ENCODE results near the gene PRPF19.

DNA sequence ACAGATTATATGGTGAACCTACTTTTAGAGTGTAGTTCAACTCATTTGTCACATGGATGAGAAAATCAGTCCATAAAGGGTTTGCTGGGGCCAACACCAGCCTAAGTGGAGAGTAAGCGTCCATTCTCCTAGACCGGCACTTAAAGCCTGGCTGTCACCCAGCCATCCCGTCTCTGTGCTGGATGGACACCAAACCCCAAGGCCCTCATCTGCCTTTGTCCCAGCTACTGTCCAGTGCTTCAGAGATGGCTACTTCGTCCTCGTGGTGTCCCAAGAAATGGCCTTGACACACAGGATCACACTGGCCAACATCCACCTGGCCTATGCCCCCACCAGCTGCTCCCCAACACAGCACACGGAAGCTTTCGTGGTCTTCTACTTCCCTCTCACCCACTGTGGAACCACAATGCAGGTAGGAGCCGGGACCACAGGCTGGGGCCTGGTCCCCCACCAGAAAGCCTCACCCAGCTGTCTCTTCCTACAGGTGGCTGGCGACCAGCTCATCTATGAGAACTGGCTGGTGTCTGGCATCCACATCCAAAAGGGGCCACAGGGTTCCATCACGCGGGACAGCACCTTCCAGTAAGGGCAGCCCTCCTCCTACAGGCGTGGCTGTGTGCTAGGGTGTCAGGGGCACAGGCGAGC, 35.5 kb downstream of the PRPF19 start:
- TF ChIP-seq POLR2AphosphoS5 (IDR thresholded peaks at IDR 0.05): no peak
- no peak for TF ChIP-seq EP300 (IDR thresholded peaks at IDR 0.05)
